ENCODE data around the gene ZNF423. TPM values are rescaled to one million over a fixed set of nuclear protein-coding genes. Genes with fewer than 3 reads are reported as not detected.

Gene ZNF423
- total RNA-seq, 1 donor from 2014 or later: 10.7 TPM

DNA sequence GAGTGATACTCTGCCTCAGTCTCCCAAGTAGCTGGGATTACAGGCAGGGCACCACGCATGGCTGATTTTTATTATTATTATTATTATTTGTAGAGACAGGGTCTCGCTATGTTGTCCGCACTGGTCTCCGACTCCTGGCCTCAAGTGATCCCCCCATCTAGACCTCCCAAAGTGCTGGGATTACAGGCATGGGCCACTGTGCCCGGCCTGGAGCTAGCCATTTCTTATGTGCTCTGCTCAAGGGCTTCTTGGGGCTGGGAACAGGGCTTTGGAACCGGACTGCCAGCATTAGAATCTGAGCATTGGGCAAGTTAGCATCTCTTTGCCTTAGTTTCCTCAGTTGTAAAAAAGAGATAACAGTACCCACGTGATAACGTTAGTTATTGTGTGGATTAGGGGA is 371.0 kb downstream of the ZNF423 start:
- TF ChIP-seq, protein P1, sequence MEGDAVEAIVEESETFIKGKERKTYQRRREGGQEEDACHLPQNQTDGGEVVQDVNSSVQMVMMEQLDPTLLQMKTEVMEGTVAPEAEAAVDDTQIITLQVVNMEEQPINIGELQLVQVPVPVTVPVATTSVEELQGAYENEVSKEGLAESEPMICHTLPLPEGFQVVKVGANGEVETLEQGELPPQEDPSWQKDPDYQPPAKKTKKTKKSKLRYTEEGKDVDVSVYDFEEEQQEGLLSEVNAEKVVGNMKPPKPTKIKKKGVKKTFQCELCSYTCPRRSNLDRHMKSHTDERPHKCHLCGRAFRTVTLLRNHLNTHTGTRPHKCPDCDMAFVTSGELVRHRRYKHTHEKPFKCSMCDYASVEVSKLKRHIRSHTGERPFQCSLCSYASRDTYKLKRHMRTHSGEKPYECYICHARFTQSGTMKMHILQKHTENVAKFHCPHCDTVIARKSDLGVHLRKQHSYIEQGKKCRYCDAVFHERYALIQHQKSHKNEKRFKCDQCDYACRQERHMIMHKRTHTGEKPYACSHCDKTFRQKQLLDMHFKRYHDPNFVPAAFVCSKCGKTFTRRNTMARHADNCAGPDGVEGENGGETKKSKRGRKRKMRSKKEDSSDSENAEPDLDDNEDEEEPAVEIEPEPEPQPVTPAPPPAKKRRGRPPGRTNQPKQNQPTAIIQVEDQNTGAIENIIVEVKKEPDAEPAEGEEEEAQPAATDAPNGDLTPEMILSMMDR (IDR thresholded peaks at IDR 0.05): no peak
- DNase-seq: peak; percentile 32
- ATAC-seq: no peak
- H3K27me3 ChIP-seq (ENCODE audit: low read depth): no peaks in the 10 kb centered on the region
- no peak overlapping the region for H3K4me3 ChIP-seq
- peaks cover 9% of the 10 kb centered on the region for H3K4me1 ChIP-seq
- no peaks in the 10 kb centered on the region for H3K9me3 ChIP-seq
- H3K36me3 ChIP-seq: no peaks in the 10 kb centered on the region
- H3K27ac ChIP-seq: no peak overlapping the region
- intact Hi-C loops (cut with DNase I): no loop called here

DNA sequence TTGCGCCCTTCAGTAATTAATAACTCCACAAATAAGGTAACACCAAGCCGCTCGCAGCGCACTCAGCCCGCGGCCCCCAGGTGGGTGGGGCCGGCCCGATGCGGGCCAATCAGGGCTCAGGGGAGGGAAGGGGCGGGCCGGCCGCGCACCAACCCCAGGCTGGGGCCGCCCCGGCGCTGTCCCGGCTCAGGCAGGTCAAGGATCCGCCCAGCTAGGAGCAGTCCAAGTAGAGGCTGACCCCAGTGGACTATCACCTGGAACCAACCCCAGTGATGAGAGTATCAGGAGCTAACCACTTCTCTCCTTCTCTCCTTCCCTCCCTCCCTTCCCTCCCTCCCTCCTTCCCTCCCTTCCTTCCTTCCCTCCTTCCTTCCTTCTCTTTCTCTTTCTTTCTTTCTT is 371.5 kb downstream of the ZNF423 start:
- peak overlapping the region; percentile 19 for H3K4me3 ChIP-seq
- ATAC-seq (peak; percentile 93 to 96), DNase-seq (peak; percentile 56)
- H3K9me3 ChIP-seq: no peaks in the 10 kb centered on the region
- no peaks in the 10 kb centered on the region for H3K27me3 ChIP-seq (ENCODE audit: low read depth)
- peaks cover 9% of the 10 kb centered on the region for H3K4me1 ChIP-seq
- H3K36me3 ChIP-seq: no peaks in the 10 kb centered on the region
- TF ChIP-seq, protein P1 (IDR thresholded peaks at IDR 0.05): no peak
- H3K27ac ChIP-seq: no peak overlapping the region
- intact Hi-C loops (cut with DNase I): no loop called here

DNA sequence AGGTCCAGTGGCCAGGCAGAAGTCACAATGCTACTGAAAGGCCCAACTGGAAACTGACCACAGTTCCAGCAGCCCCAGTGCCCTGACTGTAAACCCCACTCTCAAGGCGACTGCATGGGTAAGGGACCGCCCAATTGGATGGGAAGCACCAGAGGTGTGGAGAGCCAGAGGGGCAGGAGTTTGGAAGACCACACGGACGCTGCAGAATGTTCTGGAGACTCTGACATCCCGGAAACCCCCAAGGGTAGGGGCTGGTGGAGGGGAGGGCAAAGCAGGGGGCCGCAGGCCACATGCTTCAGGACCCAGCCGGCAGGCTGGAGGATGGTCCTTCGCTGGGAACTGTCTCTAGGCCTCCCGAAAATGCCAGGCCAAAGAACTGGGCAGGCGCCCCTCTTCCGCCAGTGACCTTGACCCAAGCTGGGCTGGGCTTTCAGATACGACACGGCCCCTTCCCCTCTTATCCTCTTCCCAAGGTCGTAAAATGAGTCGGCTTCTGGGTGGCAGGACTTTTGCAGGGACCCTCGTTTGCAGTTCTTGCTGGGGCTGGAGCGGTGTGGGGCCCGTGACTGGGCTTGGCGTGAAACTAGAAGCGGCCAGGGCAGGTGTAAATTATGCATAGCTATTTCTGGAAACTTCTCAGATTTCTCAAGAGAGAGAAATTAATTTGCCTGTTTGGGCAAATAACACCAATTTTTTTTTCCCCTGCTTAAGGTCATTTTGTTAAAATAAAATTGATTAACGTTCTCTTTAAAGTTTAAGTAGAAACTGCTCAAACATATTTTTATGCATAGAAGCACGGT is 372.1 kb downstream of the ZNF423 start:
- Histone ChIP-seq H3K4me3 (peak overlapping the region; percentile 19), H3K9me3 (no peaks in the 10 kb centered on the region), H3K36me3 (no peaks in the 10 kb centered on the region), H3K4me1 (peaks cover 9% of the 10 kb centered on the region), H3K27me3 (ENCODE audit: low read depth) (no peaks in the 10 kb centered on the region), H3K27ac (no peak overlapping the region)
- intact Hi-C loops (cut with DNase I): no loop called here
- no peak for ATAC-seq
- TF ChIP-seq, protein P1 (IDR thresholded peaks at IDR 0.05): no peak
- DNase-seq: peak; percentile 34

DNA sequence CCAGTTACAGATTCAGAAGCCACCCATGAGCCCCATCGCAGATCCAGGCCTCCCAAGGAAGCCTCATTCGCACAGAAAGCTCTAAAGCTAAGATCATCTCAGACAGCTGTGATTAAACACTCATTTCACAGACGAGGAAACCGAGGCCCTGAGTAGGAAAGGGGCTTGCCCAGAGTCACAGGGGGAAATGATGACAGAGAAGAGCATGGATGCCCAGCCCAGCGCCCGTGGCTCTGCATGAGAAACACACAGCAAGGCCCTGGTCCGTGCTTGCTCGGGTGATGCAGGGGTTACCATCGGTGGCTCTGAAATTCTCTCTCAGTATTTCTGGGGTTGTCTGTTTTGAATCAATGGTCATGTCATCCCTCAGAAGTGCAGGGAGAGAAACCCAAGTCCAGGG is 372.7 kb downstream of the ZNF423 start:
- peak; percentile 32 for DNase-seq
- Histone ChIP-seq H3K4me1 (peaks cover 9% of the 10 kb centered on the region), H3K4me3 (no peak overlapping the region), H3K27ac (no peak overlapping the region), H3K9me3 (no peaks in the 10 kb centered on the region), H3K27me3 (ENCODE audit: low read depth) (no peaks in the 10 kb centered on the region), H3K36me3 (no peaks in the 10 kb centered on the region)
- TF ChIP-seq, protein P1 (IDR thresholded peaks at IDR 0.05): no peak
- intact Hi-C loops (cut with DNase I): no loop called here
- ATAC-seq: no peak

DNA sequence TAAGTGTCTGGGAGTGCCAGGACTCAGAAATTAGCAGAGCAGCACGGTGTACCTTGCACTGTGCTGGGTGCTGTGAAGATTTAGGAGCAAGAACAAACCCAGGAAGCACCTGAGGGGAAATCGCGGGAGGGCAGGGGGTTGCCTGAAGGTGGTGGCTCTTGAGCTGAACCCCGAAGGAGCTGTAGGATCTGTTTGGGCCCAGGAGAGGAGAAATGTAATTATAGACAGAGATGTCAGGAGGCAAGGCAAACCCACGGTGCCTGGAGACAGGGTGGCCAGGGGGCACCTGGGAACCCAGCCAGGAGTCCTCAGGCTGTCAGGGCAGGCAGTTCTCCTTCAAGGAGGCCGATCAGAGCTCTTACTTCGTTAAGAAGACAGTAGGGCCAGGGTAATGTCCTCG is 373.2 kb downstream of the ZNF423 start:
- intact Hi-C loops (cut with DNase I): no loop called here
- H3K4me3 ChIP-seq: no peak overlapping the region
- peaks cover 9% of the 10 kb centered on the region for H3K4me1 ChIP-seq
- no peak for ATAC-seq
- no peaks in the 10 kb centered on the region for H3K36me3 ChIP-seq
- H3K9me3 ChIP-seq: no peaks in the 10 kb centered on the region
- no peak overlapping the region for H3K27ac ChIP-seq
- DNase-seq: peak; percentile 28
- TF ChIP-seq, protein P1 (IDR thresholded peaks at IDR 0.05): no peak
- H3K27me3 ChIP-seq (ENCODE audit: low read depth): no peaks in the 10 kb centered on the region
